ENCODE measurements around the gene EIF5A.

- TF ChIP-seq CTCF (IDR thresholded peaks at IDR 0.05; ENCODE audit: low read length) (no peak), EZH2phosphoT487 (IDR thresholded peaks at IDR 0.05; ENCODE audit: low read length) (no peak)
These were observed 14.7 kb upstream of the EIF5A start for GRCh38 chr17:7292729-7293128.
